ENCODE results near the gene PLCXD1. TPM values are rescaled to one million over a fixed set of nuclear protein-coding genes. Genes with fewer than 3 reads are reported as not detected.
"Not testable (repeated sequence)": the region's sequence is repeated elsewhere in the genome, so short reads cannot be mapped to it uniquely, and the experiment has no call there.

Gene PLCXD1
- total RNA-seq, 1 donor = 9.5 TPM

DNA sequence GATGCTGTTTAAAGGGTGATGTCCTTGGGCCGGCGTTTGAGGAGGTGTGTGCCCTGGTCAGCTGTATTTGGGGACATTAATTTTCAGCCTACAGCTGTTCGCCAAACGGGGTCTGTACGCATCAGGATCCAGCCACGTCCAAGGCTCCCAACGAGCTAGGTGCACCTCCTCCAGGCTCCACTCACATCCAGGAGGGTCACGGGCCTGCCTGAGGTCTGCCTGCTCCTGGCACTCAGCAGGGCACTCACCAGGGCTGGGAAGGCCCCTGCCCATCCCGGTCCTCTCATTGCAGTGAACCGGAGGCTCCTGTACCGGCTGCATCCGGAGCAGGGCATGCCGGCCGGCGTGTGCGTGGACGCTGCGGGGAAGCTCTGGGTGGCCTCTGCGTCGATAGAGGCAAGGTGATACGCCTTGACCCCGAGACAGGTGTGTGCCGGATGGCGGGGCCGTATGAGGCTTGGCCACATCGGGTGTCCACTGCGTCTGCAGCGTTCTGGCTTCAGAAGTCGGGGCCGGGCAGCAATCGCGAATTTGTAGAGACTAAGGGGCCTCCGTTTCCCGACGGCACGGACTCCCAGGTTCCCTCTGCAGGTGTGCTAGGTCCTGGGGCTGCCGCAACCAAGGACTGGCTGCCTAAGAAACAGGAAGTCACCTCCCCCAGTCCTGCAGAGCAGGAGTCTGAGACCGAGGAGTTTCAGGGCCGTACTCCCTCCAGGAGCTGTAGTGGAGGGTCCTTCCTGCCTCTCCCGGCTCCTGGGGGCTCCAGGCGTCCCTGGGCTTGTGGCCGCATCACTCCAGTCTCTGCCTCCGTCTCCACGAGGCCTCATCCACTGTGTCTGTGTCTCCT, 27.5 kb upstream of the PLCXD1 start:
- no peak overlapping the region for H3K4me3 ChIP-seq (ENCODE audit: low read depth, low read length)
- DNase-seq (ENCODE audit: low read depth) = no peak
- TF ChIP-seq, protein P1, sequence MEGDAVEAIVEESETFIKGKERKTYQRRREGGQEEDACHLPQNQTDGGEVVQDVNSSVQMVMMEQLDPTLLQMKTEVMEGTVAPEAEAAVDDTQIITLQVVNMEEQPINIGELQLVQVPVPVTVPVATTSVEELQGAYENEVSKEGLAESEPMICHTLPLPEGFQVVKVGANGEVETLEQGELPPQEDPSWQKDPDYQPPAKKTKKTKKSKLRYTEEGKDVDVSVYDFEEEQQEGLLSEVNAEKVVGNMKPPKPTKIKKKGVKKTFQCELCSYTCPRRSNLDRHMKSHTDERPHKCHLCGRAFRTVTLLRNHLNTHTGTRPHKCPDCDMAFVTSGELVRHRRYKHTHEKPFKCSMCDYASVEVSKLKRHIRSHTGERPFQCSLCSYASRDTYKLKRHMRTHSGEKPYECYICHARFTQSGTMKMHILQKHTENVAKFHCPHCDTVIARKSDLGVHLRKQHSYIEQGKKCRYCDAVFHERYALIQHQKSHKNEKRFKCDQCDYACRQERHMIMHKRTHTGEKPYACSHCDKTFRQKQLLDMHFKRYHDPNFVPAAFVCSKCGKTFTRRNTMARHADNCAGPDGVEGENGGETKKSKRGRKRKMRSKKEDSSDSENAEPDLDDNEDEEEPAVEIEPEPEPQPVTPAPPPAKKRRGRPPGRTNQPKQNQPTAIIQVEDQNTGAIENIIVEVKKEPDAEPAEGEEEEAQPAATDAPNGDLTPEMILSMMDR (IDR thresholded peaks at IDR 0.05; ENCODE audit: insufficient read depth, low read length) = no peak

GRCh38 chrX:254630-255215, 26.5 kb upstream of the PLCXD1 start:
- TF ChIP-seq, protein P1 (IDR thresholded peaks at IDR 0.05; ENCODE audit: insufficient read depth, low read length) = no peak
- DNase-seq (ENCODE audit: low read depth) = no peak
- H3K4me3 ChIP-seq (ENCODE audit: low read depth, low read length) = no peak overlapping the region

GRCh38 chrX:255923-256331, 25.3 kb upstream of the PLCXD1 start:
- no peak for DNase-seq (ENCODE audit: low read depth)
- no peak overlapping the region for H3K4me3 ChIP-seq (ENCODE audit: low read depth, low read length)
- TF ChIP-seq, protein P1 (IDR thresholded peaks at IDR 0.05; ENCODE audit: insufficient read depth, low read length) = no peak

DNA sequence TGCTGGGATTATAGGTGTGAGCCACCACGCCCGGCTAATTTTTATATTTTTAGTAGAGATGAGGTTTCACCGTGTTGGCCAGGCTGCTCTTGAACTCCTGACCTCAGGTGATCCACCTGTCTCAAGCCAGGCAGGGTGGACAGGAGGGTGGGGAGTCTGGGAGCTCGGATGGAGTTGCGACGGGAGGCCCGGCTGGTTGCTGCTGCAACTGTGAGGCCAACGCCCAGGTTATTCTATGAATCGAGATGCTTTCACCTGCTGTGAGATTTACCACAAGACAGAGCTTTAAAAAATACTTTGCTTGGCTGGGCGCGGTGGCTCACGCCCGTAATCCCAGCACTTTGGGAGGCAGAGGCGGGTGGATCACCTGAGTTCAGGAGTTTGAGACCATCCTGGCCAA, 24.1 kb upstream of the PLCXD1 start:
- not testable (repeated sequence) for DNase-seq (ENCODE audit: low read depth); H3K4me3 ChIP-seq (ENCODE audit: low read depth, low read length)

DNA sequence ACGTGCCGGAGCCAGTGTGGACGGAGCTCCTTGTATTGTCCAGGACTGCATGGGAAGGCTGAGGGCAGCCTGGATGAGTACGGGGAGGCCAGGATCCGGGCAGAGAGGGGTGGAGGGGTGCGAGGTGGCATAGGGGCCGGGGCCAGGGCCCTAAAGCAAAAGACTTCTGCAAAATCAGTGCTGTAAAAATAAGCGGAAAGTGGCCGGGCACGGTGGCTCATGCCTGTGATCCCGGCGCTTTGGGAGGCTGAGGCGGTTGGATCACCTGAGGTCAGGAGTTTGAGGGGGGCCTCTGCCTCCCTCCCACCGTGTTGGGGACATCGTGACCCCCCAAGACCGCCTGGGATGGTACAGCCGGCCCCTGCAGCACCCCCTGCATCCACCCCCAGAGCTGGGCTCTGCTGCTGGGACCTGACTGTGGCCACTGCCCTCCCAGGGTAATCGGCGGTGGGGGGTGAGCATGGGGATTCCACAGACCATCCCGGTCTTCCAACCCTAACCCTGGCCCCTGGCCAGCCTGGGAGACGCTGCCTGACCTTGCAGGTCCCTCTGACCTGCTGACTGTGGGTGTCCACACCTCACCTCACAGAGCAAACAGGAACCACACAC, 23.4 kb upstream of the PLCXD1 start:
- TF ChIP-seq, protein P1 (IDR thresholded peaks at IDR 0.05; ENCODE audit: insufficient read depth, low read length) = no peak
- DNase-seq (ENCODE audit: low read depth) = no peak
- no peak overlapping the region for H3K4me3 ChIP-seq (ENCODE audit: low read depth, low read length)

- no peak for DNase-seq (ENCODE audit: low read depth)
- TF ChIP-seq, protein P1 (IDR thresholded peaks at IDR 0.05; ENCODE audit: insufficient read depth, low read length) = no peak
- H3K4me3 ChIP-seq (ENCODE audit: low read depth, low read length) = no peak overlapping the region
Measured at GRCh38 chrX:258291-259040, 22.7 kb upstream of the PLCXD1 start.
